ENCODE data around the gene RSPH1. TPM values are rescaled to one million over a fixed set of nuclear protein-coding genes. Genes with fewer than 3 reads are reported as not detected.

RSPH1 gene
- total RNA-seq, 1 donor from 2014 or later: not detected

DNA sequence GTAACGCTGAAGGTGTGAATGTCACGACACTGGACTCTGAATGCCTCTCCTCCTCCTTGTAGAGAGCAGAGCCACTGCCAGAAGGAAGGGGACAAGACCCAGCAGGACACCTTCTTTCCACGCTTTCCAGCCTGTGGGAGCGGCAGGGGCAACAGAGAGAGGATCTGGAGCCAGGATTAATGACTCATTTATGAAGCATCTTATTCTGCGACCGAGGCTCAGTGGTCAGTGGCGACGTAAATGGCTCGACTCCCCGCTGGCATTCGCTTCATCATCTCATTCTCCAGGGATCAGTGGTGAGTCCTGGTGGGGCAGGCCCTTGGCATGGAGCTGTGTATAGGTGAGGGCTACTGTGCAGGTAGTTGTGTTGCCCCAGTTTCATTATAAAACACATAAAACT, 22.2 kb upstream of the RSPH1 start:
- TF ChIP-seq, protein P1, sequence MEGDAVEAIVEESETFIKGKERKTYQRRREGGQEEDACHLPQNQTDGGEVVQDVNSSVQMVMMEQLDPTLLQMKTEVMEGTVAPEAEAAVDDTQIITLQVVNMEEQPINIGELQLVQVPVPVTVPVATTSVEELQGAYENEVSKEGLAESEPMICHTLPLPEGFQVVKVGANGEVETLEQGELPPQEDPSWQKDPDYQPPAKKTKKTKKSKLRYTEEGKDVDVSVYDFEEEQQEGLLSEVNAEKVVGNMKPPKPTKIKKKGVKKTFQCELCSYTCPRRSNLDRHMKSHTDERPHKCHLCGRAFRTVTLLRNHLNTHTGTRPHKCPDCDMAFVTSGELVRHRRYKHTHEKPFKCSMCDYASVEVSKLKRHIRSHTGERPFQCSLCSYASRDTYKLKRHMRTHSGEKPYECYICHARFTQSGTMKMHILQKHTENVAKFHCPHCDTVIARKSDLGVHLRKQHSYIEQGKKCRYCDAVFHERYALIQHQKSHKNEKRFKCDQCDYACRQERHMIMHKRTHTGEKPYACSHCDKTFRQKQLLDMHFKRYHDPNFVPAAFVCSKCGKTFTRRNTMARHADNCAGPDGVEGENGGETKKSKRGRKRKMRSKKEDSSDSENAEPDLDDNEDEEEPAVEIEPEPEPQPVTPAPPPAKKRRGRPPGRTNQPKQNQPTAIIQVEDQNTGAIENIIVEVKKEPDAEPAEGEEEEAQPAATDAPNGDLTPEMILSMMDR (IDR thresholded peaks at IDR 0.05): no peak
- H3K4me1 ChIP-seq: peaks cover 4 to 5% of the 10 kb centered on the region in 2 donors
- no peak overlapping the region for H3K27ac ChIP-seq
- H3K9me3 ChIP-seq: no peaks in the 10 kb centered on the region
- peak in 1 of 2 donors; percentile 57 for DNase-seq (ENCODE audit: low spot score in 2 of 2)
- H3K27me3 ChIP-seq: no peaks in the 10 kb centered on the region
- intact Hi-C loops (cut with DNase I): no loop called here
- peaks cover 7 to 10% of the 10 kb centered on the region in 2 donors for H3K36me3 ChIP-seq
- no peak overlapping the region for H3K4me3 ChIP-seq

DNA sequence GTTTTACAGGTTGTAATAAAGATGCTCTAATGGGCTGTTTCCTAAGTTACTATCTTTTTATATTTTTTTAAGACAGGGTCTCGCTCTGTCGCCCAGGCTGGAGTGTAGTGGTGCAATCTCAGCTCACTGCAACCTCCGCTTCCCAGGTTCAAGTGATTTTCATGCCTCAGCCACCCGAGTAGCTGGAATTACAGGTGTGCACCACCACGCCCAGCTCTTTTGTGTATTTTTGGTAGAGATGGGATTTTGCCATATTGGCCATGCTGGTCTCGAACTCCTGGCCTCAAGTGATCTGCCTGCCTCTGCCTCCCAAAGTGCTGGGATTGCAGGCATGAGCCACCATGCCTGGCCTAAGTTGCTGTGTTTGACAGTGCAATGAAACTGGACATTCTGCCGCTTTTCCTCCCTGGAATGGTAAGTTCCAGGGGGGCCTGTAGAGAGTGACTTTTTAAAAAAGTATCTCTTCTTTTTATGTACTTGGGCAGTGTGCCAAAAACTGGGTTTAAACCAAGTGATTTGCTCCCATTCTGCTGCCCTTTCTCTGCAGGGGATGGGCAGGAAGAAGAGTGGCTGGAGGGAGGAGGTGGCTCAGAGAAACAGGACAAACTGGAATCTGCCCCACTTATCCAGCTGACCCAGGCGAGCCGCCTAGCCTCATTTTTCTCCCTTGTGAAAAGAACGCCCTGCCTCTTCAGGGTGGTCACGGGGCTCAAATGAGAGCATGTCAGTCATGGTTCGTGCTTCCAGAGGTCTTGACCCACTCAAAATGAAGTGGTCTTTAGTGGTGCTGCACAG, 19.9 kb upstream of the RSPH1 start:
- no peaks in the 10 kb centered on the region for H3K27me3 ChIP-seq
- DNase-seq (ENCODE audit: low spot score in 2 of 2): peak in 1 of 2 donors; percentile 59
- H3K4me1 ChIP-seq: peaks cover 4 to 5% of the 10 kb centered on the region in 2 donors
- TF ChIP-seq, protein P1 (IDR thresholded peaks at IDR 0.05): no peak
- H3K36me3 ChIP-seq: peaks cover 3 to 10% of the 10 kb centered on the region in 2 donors
- intact Hi-C loops (cut with DNase I): no loop called here
- no peak overlapping the region for H3K4me3 ChIP-seq
- H3K27ac ChIP-seq: no peak overlapping the region
- H3K9me3 ChIP-seq: no peaks in the 10 kb centered on the region

DNA sequence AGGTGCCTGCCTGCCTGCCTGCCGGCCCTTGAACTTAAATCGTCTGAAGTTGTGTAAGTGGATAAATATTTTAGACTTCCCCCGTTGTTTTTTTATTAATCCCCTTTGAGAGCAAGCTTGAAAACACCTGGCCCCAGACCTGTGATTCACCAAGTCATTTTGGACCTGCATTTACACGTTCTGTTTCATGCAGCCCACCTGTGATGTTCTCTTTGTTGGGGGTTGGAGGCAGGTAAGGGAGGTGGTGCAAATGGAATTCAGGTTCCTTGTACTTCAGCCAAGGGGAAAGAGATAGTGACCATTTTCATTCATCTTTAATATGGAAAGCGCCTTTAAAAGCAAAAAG, 18.8 kb upstream of the RSPH1 start:
- peak overlapping the region in 1 of 2 donors; percentile 74 for H3K27ac ChIP-seq

DNA sequence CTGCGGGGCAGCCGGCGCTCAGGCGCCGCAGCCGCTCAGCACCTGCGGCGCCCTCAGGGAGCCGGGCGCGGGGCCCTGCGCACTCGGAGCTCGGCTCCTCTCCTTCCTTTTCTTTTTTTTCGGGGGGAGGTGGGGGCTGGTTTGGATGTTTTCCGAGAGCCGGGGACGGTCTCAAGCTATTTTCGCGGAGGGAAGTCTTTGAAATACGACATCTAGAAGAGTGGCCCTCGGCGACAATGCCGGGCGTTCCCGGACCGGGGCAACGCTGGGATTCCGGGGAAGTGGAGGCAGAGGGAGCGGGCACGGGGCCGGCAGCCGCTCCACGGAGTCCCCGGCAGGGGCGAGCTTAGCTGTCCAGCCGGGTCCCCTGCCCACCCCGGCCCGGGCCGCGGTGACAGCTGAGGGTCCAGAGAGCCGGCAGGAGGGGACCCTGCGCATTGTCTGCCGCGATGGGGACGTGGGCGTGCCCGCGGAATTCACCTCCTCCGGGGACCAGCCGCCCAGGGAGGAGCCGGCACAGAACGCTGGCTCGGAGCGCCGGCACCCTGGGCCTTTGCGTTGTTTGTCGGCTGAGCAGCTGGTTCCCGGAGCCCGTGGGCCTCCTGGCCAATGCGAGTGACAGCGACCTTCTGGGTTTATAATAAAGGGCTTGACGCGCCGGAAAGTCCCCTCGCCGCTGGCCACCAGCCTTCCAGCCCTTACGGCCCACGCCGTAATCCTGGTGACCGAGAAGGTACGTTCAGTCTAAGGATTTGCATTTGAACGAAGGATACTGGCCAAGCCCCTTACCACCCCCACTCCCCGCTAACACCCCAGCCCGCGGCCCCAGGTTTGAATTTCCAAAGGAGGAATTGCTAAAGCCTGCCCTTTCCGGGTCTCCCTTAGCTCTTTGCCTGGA, 18.2 kb upstream of the RSPH1 start:
- TF ChIP-seq, protein P1 (IDR thresholded peaks at IDR 0.05): no peak
- intact Hi-C loops (cut with DNase I): loop anchor here (2.0 kb wide), 1 partner anchor 17 kb away; the partner anchor contains the start of gene RSPH1
- H3K4me3 ChIP-seq: peak overlapping the region; percentile 73 to 98
- peaks cover 4 to 5% of the 10 kb centered on the region in 2 donors for H3K4me1 ChIP-seq
- H3K27ac ChIP-seq: peak overlapping the region; percentile 58 to 74
- DNase-seq (ENCODE audit: low spot score in 2 of 2): peak in 1 of 2 donors; percentile 69
- H3K36me3 ChIP-seq: peaks cover 0 to 6% of the 10 kb centered on the region in 2 donors
- H3K27me3 ChIP-seq: no peaks in the 10 kb centered on the region
- no peaks in the 10 kb centered on the region for H3K9me3 ChIP-seq

More for the DNA sequence above, 18.8 kb upstream of the RSPH1 start:
- Histone ChIP-seq H3K36me3 (peaks cover under 1 to 7% of the 10 kb centered on the region in 2 donors), H3K4me3 (peak overlapping the region; percentile 73 to 98), H3K9me3 (no peaks in the 10 kb centered on the region), H3K4me1 (peaks cover 4 to 5% of the 10 kb centered on the region in 2 donors), H3K27me3 (no peaks in the 10 kb centered on the region)
- TF ChIP-seq, protein P1 (IDR thresholded peaks at IDR 0.05): no peak
- intact Hi-C loops (cut with DNase I): no loop called here
- DNase-seq (ENCODE audit: low spot score in 2 of 2): no peak

DNA sequence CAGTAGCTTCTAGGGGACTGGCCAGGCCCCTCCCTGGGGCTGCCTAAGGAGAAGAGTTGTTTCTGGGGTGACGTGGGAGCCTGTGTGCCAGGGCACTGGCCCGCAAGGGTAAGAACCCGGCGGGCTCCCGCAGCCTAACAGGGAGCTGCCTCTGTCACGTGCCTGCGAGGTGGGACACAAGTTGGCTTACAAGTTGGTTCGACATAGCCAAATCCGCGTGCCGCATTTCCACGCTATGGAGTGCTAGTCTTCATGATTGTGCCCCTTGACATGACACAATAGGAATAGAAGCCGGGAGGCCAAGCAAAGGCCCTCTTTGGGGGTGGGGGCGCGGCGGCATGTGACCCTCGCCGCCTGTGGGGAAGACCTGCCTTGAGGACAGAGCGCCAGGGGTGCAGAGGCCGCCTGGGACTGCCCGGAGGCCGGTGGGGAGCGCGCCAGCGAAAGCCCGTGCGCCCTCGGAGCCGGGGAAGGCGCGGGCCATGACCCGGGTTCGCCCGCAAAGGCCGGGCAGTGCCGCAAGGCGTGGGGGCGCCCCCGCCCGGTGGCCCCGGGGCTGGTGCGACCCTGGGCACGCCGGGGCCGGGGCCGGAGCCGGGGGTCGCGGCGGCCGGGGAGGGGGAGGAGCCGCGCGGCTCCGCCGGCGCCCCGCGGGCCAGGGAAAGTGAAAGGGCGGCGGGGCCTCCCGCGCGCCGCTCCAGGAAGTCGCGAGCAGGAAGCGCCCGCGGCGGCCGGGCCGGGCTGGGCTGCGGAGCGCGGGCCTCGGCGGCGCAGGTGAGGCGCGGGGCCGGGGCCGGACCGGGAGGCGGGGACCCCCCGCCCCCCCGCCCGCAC, 17.3 kb upstream of the RSPH1 start, which contains the start of gene SLC37A1:
Gene SLC37A1 (plus strand): TSS at position 702 of the 834 bp plus-strand sequence. CDS start 4,603 bp downstream, outside the sequence.
- intact Hi-C loops (cut with DNase I): loop anchor here (2.0 kb wide), 1 partner anchor 17 kb away; the partner anchor contains the start of gene RSPH1
- peak in 1 of 2 donors; percentile 73 for DNase-seq (ENCODE audit: low spot score in 2 of 2)
- Histone ChIP-seq H3K4me3 (peak within 1 kb of the TSS; percentile 73 to 98), H3K9me3 (no peaks in the 10 kb centered on the region), H3K4me1 (peaks cover 4 to 5% of the 10 kb centered on the region in 2 donors), H3K36me3 (no peaks in the 10 kb centered on the region), H3K27ac (peak within 1 kb of the TSS; percentile 58 to 74), H3K27me3 (no peaks in the 10 kb centered on the region)
- TF ChIP-seq, protein P1 (IDR thresholded peaks at IDR 0.05): no peak
